Measurements from ENCODE around the gene F13A1. TPM values are rescaled to one million over a fixed set of nuclear protein-coding genes. Genes with fewer than 3 reads are reported as not detected.

The F13A1 gene
- total RNA-seq, 3 donors from 2014 or later (not counting 1 experiment from before 2014, with no cell fraction given), result 6.6 to 32.5 (median 16.1) TPM

GRCh38 chr6:6179858-6180623, 140.4 kb downstream of the F13A1 start:
- H3K27me3 Mint-ChIP-seq (ENCODE audit: low read depth in 2 of 2), result peaks cover 5 to 22% of the 10 kb centered on the region in 2 donors
- H3K27me3 ChIP-seq (ENCODE audit: control insufficient read depth, insufficient read depth, low read length), result peaks cover 2% of the 10 kb centered on the region
- H3K4me1 ChIP-seq (ENCODE audit: control insufficient read depth, insufficient read depth, low read length), result no peaks in the 10 kb centered on the region
- TF ChIP-seq CTCF (IDR thresholded peaks at IDR 0.05), result no peak
- H3K36me3 ChIP-seq (ENCODE audit: control insufficient read depth, insufficient read depth, low read length), result no peaks in the 10 kb centered on the region
- no peak for ATAC-seq
- no peak overlapping the region for H3K4me3 ChIP-seq (ENCODE audit: low read length)
- intact Hi-C loops (cut with micrococcal nuclease), result no loop called here
- WGBS (ENCODE audit: insufficient coverage), result 81% methylated on average over 11 of the region's 11 CpGs
- H3K4me3 Mint-ChIP-seq, result no peak overlapping the region
- H3K27ac Mint-ChIP-seq, result no peak overlapping the region
- no peaks in the 10 kb centered on the region for H3K4me1 Mint-ChIP-seq
- no peaks in the 10 kb centered on the region for H3K36me3 Mint-ChIP-seq
- no peaks in the 10 kb centered on the region for H3K9me3 Mint-ChIP-seq
- H3K27ac ChIP-seq (ENCODE audit: low read length), result no peak overlapping the region
- DNase-seq, result no peak
- no peaks in the 10 kb centered on the region for H3K9me3 ChIP-seq (ENCODE audit: control insufficient read depth, insufficient read depth, low read length)

DNA sequence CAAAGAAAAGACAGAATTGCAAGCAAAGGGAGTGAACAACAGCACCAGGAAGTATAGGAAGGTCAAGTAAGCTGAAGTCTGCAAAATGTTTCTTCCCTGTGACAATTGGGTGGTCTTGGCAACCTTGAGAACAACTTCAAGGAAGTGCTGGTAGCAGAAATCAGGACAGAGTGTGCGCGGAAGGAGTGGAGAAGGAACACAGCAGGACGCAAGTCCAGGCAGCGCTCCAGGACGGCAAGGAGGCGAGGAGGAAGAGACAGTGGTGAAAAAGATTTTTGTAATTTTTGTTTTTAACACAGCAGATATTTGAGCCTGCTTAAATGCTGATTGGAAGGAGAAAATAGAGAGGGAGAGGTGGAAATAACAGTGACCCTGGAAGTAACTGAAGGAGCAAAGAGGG, 141.7 kb downstream of the F13A1 start:
- Histone ChIP-seq H3K4me1 (ENCODE audit: control insufficient read depth, insufficient read depth, low read length) (no peaks in the 10 kb centered on the region), H3K27ac (ENCODE audit: low read length) (no peak overlapping the region), H3K36me3 (ENCODE audit: control insufficient read depth, insufficient read depth, low read length) (no peaks in the 10 kb centered on the region), H3K27me3 (ENCODE audit: control insufficient read depth, insufficient read depth, low read length) (peaks cover 2% of the 10 kb centered on the region), H3K4me3 (ENCODE audit: low read length) (no peak overlapping the region), H3K9me3 (ENCODE audit: control insufficient read depth, insufficient read depth, low read length) (no peaks in the 10 kb centered on the region)
- no peak overlapping the region for H3K4me3 Mint-ChIP-seq
- peaks cover 5 to 17% of the 10 kb centered on the region in 2 donors for H3K27me3 Mint-ChIP-seq (ENCODE audit: low read depth in 2 of 2)
- whole genome bisulfite sequencing (ENCODE audit: insufficient coverage), result 92% methylated on average over 6 of the region's 6 CpGs
- ATAC-seq (no peak), DNase-seq (no peak)
- intact Hi-C loops (cut with micrococcal nuclease), result no loop called here
- H3K4me1 Mint-ChIP-seq, result no peaks in the 10 kb centered on the region
- TF ChIP-seq CTCF (IDR thresholded peaks at IDR 0.05), result no peak
- no peak overlapping the region for H3K27ac Mint-ChIP-seq
- H3K36me3 Mint-ChIP-seq, result no peaks in the 10 kb centered on the region
- no peaks in the 10 kb centered on the region for H3K9me3 Mint-ChIP-seq

GRCh38 chr6:6177754-6178153, 142.7 kb downstream of the F13A1 start:
- no peak overlapping the region for H3K27ac ChIP-seq (ENCODE audit: low read length)
- Mint-ChIP-seq H3K4me1 (no peaks in the 10 kb centered on the region), H3K27me3 (ENCODE audit: low read depth in 2 of 2) (peaks cover 5 to 11% of the 10 kb centered on the region in 2 donors), H3K4me3 (no peak overlapping the region), H3K36me3 (no peaks in the 10 kb centered on the region), H3K9me3 (no peaks in the 10 kb centered on the region), H3K27ac (no peak overlapping the region)
- peaks cover 2% of the 10 kb centered on the region for H3K27me3 ChIP-seq (ENCODE audit: control insufficient read depth, insufficient read depth, low read length)
- no peak overlapping the region for H3K4me3 ChIP-seq (ENCODE audit: low read length)
- H3K4me1 ChIP-seq (ENCODE audit: control insufficient read depth, insufficient read depth, low read length), result no peaks in the 10 kb centered on the region
- H3K36me3 ChIP-seq (ENCODE audit: control insufficient read depth, insufficient read depth, low read length), result no peaks in the 10 kb centered on the region
- 85% methylated on average over 4 of the region's 4 CpGs for WGBS (ENCODE audit: insufficient coverage)
- H3K9me3 ChIP-seq (ENCODE audit: control insufficient read depth, insufficient read depth, low read length), result no peaks in the 10 kb centered on the region
- intact Hi-C loops (cut with micrococcal nuclease), result no loop called here
- no peak for DNase-seq
- TF ChIP-seq CTCF (IDR thresholded peaks at IDR 0.05), result no peak
- ATAC-seq, result no peak
